SKM-1 (cell line): Measurements from ENCODE around the gene NHLRC1.

Source experiments
- DNase-seq: peaks from one replicate; lab custom pipeline; 2025; ENCODE audit not compliant: unreplicated experiment; lab: John Stamatoyannopoulos, UW

NHLRC1 gene

GRCh38 chr6:18139935-18140621 lies 17.6 kb upstream of the NHLRC1 start:
- DNase-seq, result no peak

GRCh38 chr6:18138906-18139305 lies 16.4 kb upstream of the NHLRC1 start:
- DNase-seq, result no peak

- DNase-seq, result no peak
Observed at GRCh38 chr6:18136260-18136659, 13.8 kb upstream of the NHLRC1 start.

GRCh38 chr6:18135171-18135570 lies 12.7 kb upstream of the NHLRC1 start:
- no peak for DNase-seq

- no peak for DNase-seq
Observed at GRCh38 chr6:18132346-18132745, 9.9 kb upstream of the NHLRC1 start.

GRCh38 chr6:18126121-18126520 lies 3.6 kb upstream of the NHLRC1 start:
- DNase-seq, result no peak

- DNase-seq, result no peak
Observed at GRCh38 chr6:18121580-18122127, 823 bp downstream of the NHLRC1 start.

GRCh38 chr6:18119236-18119635 lies 3.2 kb downstream of the NHLRC1 start:
- DNase-seq, result no peak

- DNase-seq, result no peak
Observed at GRCh38 chr6:18118330-18118729, 4.1 kb downstream of the NHLRC1 start.

GRCh38 chr6:18117136-18117535 lies 5.3 kb downstream of the NHLRC1 start:
- DNase-seq, result no peak

GRCh38 chr6:18115356-18115755 lies 7.1 kb downstream of the NHLRC1 start:
- no peak for DNase-seq

- DNase-seq, result no peak
Observed at GRCh38 chr6:18110162-18110561, 12.3 kb downstream of the NHLRC1 start.

- no peak for DNase-seq
Observed at GRCh38 chr6:18107061-18107460, 15.4 kb downstream of the NHLRC1 start.

- no peak for DNase-seq
Observed at GRCh38 chr6:18102783-18103509, 19.5 kb downstream of the NHLRC1 start.

GRCh38 chr6:18101873-18102272 lies 20.6 kb downstream of the NHLRC1 start:
- no peak for DNase-seq

GRCh38 chr6:18101271-18101670 lies 21.2 kb downstream of the NHLRC1 start:
- DNase-seq, result no peak

GRCh38 chr6:18100296-18100695 lies 22.2 kb downstream of the NHLRC1 start:
- no peak for DNase-seq

- no peak for DNase-seq
Observed at GRCh38 chr6:18099511-18099910, 23.0 kb downstream of the NHLRC1 start.

- no peak for DNase-seq
Observed at GRCh38 chr6:18096423-18096822, 26.1 kb downstream of the NHLRC1 start.

- DNase-seq, result no peak
Observed at GRCh38 chr6:18091382-18091781, 31.1 kb downstream of the NHLRC1 start.

- no peak for DNase-seq
Observed at GRCh38 chr6:18090349-18090786, 32.1 kb downstream of the NHLRC1 start.
